Islet of Langerhans (tissue), 1 donor: ENCODE results near the gene CALD1.

Source experiments
- FAIRE-seq: peaks from one replicate; lab custom pipeline; 2011; peaks lifted over from hg19 to GRCh38; lab: Jason Lieb, UNC

The CALD1 gene

GRCh38 chr7:134827889-134828288 lies 48.5 kb downstream of the CALD1 start:
- FAIRE-seq: no peak

- FAIRE-seq: no peak
These were observed 48.9 kb downstream of the CALD1 start for GRCh38 chr7:134828361-134828760.

- FAIRE-seq: no peak
These were observed 50.0 kb downstream of the CALD1 start for GRCh38 chr7:134829380-134829986.

- FAIRE-seq: no peak
These were observed 52.4 kb downstream of the CALD1 start for GRCh38 chr7:134831862-134832261.

GRCh38 chr7:134832367-134832766 lies 52.9 kb downstream of the CALD1 start:
- FAIRE-seq: no peak

GRCh38 chr7:134834689-134835462 lies 55.4 kb downstream of the CALD1 start:
- no peak for FAIRE-seq

GRCh38 chr7:134835463-134835823 lies 56.0 kb downstream of the CALD1 start:
- no peak for FAIRE-seq

- FAIRE-seq: no peak
These were observed 57.0 kb downstream of the CALD1 start for GRCh38 chr7:134836447-134836846.

GRCh38 chr7:134839298-134839697 lies 59.9 kb downstream of the CALD1 start:
- no peak for FAIRE-seq

- no peak for FAIRE-seq
These were observed 62.6 kb downstream of the CALD1 start for GRCh38 chr7:134842062-134842461.

GRCh38 chr7:134842886-134843430 lies 63.5 kb downstream of the CALD1 start:
- no peak for FAIRE-seq

- FAIRE-seq: peak; percentile 72
These were observed 64.8 kb downstream of the CALD1 start for GRCh38 chr7:134844200-134844599.

GRCh38 chr7:134845461-134845860 lies 66.0 kb downstream of the CALD1 start:
- no peak for FAIRE-seq

- FAIRE-seq: no peak
These were observed 68.6 kb downstream of the CALD1 start for GRCh38 chr7:134847851-134848588.

GRCh38 chr7:134850066-134850465 lies 70.6 kb downstream of the CALD1 start:
- FAIRE-seq: no peak

- no peak for FAIRE-seq
These were observed 71.7 kb downstream of the CALD1 start for GRCh38 chr7:134851141-134851540.

- FAIRE-seq: no peak
These were observed 73.2 kb downstream of the CALD1 start for GRCh38 chr7:134852625-134853024.

GRCh38 chr7:134854816-134855215 lies 75.4 kb downstream of the CALD1 start:
- no peak for FAIRE-seq

GRCh38 chr7:134855442-134855841 lies 76.0 kb downstream of the CALD1 start:
- FAIRE-seq: no peak

- FAIRE-seq: no peak
These were observed 76.7 kb downstream of the CALD1 start for GRCh38 chr7:134856091-134856490.

- FAIRE-seq: no peak
These were observed 77.3 kb downstream of the CALD1 start for GRCh38 chr7:134856691-134857090.

GRCh38 chr7:134857958-134858357 lies 78.5 kb downstream of the CALD1 start:
- FAIRE-seq: no peak

- no peak for FAIRE-seq
These were observed 80.3 kb downstream of the CALD1 start for GRCh38 chr7:134859783-134860182.
